ENCODE results near the gene FADS2.
A peak's percentile ranks its signal among the peaks of the same experiment; 100 is the strongest.

The FADS2 gene

DNA sequence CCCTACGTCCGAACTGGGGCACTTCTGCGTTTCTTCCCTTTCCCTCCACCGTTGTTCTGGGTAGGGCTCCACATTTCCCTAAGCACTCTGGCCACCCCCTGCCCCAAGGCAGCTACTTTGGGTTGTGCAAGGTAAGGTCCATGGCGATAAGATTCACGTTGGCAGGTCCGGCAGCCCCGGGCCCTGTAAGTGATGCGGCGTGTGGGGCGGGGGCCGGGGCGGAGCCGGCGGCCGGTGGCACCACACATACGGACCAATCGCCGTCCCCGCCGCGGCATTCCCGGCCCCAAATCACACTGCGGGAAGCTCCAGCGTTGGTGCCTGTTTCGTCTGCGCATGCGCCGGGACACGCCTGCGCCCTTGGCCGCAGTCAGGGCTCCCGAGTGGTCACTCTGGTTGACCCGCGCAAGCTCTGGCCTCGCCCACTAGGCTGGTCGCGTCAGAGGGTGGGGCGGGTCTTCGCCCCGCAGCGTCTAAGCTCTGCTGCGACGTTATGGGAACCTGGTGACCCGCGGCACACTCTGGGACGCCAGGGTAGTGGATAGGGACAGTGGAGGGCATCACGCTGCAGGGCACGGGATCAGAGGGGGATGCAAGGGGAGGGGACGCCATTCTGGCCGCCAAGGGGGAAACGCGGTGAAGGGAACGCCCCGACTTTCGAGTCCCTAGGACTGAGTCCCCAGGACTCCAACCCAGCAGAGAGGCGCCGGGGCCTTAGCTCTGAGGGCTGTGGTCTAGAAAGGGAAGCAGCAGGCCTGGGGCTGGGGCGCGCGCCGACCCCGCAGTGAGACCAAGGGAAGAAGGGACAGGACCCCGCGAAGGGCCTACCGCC, 12.9 kb upstream of the FADS2 start:
- TF ChIP-seq, protein P1, sequence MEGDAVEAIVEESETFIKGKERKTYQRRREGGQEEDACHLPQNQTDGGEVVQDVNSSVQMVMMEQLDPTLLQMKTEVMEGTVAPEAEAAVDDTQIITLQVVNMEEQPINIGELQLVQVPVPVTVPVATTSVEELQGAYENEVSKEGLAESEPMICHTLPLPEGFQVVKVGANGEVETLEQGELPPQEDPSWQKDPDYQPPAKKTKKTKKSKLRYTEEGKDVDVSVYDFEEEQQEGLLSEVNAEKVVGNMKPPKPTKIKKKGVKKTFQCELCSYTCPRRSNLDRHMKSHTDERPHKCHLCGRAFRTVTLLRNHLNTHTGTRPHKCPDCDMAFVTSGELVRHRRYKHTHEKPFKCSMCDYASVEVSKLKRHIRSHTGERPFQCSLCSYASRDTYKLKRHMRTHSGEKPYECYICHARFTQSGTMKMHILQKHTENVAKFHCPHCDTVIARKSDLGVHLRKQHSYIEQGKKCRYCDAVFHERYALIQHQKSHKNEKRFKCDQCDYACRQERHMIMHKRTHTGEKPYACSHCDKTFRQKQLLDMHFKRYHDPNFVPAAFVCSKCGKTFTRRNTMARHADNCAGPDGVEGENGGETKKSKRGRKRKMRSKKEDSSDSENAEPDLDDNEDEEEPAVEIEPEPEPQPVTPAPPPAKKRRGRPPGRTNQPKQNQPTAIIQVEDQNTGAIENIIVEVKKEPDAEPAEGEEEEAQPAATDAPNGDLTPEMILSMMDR (conservative IDR thresholded peaks at IDR 0.05; ENCODE audit: low read length): no peak
- H3K4me3 ChIP-seq (ENCODE audit: low read length): peak overlapping the region; percentile 92
- DNase-seq (ENCODE audit: low read depth): peak; percentile 90

DNA sequence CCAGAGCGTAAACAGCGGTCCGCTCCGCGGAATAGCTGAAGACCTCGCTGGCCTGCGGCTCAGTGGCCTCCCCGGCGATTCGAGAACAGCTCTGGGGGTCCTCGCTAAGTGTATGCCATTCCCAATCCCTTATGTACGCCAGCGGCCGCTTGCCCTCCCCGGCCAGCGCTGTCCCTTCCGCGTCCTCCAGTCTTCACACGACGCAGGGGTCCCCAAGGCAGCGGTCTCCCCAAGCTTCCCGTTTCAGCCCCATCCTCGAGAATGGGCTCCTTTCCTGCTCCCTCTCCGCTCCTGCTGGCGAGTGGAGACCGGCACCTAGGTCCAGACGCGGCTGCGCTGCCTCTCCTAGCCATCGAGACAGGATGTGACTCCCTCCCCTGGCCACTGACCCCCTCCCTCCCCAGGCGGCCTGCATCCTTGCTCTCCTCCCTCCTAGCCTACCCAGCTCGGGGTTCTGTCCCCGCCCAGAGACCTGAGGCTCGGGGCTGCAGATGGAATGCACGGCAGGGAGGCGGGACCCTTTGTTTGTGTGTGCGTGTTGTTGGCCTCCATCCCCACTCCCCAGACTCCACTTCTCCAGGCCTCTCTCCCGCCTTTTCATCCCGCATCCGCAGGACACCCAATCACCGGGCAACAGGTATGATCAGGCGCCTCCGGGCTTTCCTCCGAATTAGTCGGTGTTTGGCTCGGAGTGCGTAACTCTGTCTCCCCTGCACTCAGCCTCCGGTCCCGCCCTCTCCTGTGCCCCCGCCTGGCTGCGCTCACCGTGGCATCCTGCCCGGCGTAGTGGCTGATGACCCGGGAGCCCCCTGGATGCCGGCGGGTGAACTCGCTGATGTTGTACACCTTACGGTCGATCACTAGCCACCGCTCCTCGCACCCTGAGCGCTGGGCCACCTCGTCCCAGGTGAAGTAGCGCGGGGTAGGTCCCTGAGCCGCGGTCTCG, 12.0 kb upstream of the FADS2 start:
- H3K4me3 ChIP-seq (ENCODE audit: low read length): peak overlapping the region; percentile 92
- DNase-seq (ENCODE audit: low read depth): peak; percentile 56
- TF ChIP-seq, protein P1 (conservative IDR thresholded peaks at IDR 0.05; ENCODE audit: low read length): no peak; the same call in 1 of the 2 replicates

DNA sequence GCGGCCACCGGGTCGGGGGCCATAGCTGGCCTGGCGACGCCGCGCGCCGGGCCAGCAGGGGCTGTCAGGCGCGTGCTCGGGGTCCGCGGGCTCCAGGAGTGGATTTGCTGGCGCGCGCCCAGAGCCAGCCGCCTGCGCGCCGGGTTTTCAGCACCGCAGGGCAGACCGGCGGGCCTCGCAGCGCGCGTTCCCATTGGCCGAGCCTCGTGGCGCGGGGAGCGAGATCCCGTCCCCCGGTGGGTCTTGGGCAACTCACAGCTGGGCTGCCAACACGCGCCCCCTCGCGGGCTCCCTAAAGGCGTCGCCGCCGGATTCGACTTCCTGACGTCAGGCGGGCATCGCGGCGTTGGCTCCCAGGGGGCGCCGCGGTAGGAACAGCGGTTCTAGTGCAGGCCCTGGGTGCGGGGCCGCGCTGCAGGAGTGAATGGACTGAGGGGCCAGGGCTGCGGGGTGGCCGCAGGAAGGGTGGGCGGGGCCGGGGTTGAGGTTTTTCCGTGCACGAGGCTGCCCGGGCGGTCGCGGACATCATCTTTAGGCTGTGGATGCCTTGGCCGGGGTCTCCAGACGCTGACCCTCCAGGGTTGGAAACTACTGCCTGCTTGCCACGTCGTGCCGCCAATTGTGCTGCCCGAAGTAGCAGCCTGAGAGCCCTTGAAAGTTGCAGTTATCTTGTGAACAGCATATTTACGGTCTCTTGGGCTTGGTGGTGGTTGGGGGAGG, 11.2 kb upstream of the FADS2 start, which contains the start of gene FADS1:
TSS of gene FADS1 (minus strand) at position 268 of the 720 bp plus-strand sequence. CDS start at position 194, 74 bp downstream.
- peak; percentile 91 for DNase-seq (ENCODE audit: low read depth)
- TF ChIP-seq, protein P1 (conservative IDR thresholded peaks at IDR 0.05; ENCODE audit: low read length): peak; percentile 52

DNA sequence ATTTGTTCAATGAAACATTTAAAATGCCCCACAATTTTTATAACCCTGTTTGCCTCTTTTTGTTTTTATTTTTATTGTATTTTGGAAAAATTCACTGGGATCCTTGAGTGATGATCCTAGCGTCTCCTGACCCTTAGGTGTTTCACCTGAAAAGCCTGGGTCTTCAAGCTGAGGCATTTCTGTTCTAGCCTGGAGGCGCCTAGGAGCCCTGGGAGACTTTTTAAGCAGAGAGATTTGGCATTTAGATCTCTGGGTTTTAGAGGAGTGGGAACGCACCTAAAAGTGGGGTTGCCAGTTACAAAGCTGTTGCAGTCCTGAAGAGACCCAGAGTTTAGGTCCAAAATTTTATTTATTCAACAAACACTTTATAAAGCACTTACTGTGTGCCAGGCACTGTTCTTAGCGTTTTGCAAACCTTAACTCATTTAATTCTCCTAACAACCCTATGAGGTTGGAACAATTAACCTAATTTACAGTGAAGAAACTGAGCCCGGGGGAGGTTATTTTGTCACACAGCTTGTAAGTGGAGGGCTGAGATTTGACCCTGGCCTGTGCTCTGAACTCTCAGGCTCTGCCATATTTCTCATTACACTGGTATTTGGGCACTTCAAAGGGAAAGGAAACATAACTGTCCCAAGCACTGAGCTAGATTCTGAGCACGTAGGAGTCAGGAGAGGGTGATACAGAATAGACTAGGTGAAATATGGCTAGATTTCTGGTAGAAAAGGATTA, 10.5 kb upstream of the FADS2 start:
- TF ChIP-seq, protein P1 (conservative IDR thresholded peaks at IDR 0.05; ENCODE audit: low read length): no peak
- peak overlapping the region; percentile 92 for H3K4me3 ChIP-seq (ENCODE audit: low read length)
- DNase-seq (ENCODE audit: low read depth): no peak

More for the DNA sequence above, 11.2 kb upstream of the FADS2 start, which contains the start of gene FADS1:
- H3K4me3 ChIP-seq (ENCODE audit: low read length): peak within 1 kb of the TSS; percentile 92

DNA sequence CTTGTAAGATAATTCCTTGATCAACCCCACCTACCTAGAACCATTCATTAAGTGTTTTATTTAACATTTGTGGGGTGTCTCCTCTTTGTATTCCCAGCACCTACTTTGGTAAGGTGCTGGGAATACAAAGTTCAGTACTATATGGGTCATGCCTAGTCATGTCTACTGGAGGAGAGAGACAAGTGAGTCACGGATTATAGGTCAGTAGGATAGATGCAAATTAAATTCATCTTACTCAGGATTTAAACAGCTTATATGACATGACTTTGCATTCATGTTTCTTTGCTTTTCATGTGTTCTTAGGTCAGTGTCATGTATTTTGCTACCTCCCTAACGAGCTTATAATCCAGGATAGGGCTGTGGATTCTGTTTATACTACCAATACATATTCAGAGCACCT, 7.9 kb upstream of the FADS2 start:
- peak; percentile 28 for DNase-seq (ENCODE audit: low read depth)

More for the DNA sequence above, 7.9 kb upstream of the FADS2 start:
- H3K4me3 ChIP-seq (ENCODE audit: low read length): no peak overlapping the region
- TF ChIP-seq, protein P1 (conservative IDR thresholded peaks at IDR 0.05; ENCODE audit: low read length): no peak
